Activated effector memory CD4-positive, alpha-beta T cell treated with Interleukin-2 at 50 U/mL for 16 hours (primary cell): Measurements from ENCODE around the gene PRRC2A.

Experiments used
- DNase-seq: peaks from one replicate; pipeline ENCODE4 v3.0.0-alpha.2; 2020

The PRRC2A gene

DNA sequence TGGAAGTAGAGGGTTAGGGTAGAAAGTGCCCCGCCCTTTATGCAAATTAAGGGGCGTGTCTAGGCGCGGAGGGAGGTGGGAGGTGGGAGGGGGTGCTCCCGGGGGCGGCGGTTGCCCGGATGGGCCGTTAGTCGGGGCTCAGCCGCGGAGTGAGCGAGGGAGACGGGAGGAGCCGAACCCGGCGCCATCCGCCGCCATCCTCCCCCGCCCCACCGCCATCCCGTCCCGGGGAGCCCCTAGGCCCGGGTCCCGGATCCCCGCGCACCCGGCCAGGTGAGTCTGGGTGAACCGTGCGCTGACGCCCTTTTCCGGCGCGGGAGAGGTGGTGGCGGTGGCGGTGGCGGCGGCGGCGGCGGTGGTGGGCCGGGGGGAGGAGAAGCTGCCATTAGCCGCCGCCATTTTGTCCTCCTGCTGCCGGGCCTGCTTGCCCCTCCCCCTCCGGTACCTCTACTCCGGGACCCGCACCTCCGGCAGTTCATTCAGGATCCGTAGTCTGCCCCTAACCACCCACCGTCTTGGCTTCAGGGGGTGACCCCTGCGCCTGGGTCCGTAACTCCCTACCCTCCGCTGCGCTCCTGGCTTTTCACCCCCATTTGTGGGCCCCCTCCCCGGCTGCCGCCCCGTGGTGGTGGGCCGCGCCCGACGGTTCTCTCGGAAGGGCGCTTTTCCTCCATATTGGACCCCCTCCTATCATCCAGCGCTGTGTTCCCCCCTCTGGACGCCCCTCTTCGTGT lies at the start of gene PRRC2A:
PRRC2A (plus strand) TSS at position 130 of the 734 bp plus-strand sequence. CDS start 2,075 bp downstream, outside the sequence.
- DNase-seq, result no peak

GRCh38 chr6:31572041-31572911 lies 48.2 kb upstream of the PRRC2A start, which contains the start of gene LTA:
TSS of gene LTA (plus strand) at chr6:31572289. CDS start at chr6:31572743, 454 bp downstream.
- DNase-seq, result peak; percentile 70

GRCh38 chr6:31573239-31574105 lies 47.0 kb upstream of the PRRC2A start:
- DNase-seq, result no peak

DNA sequence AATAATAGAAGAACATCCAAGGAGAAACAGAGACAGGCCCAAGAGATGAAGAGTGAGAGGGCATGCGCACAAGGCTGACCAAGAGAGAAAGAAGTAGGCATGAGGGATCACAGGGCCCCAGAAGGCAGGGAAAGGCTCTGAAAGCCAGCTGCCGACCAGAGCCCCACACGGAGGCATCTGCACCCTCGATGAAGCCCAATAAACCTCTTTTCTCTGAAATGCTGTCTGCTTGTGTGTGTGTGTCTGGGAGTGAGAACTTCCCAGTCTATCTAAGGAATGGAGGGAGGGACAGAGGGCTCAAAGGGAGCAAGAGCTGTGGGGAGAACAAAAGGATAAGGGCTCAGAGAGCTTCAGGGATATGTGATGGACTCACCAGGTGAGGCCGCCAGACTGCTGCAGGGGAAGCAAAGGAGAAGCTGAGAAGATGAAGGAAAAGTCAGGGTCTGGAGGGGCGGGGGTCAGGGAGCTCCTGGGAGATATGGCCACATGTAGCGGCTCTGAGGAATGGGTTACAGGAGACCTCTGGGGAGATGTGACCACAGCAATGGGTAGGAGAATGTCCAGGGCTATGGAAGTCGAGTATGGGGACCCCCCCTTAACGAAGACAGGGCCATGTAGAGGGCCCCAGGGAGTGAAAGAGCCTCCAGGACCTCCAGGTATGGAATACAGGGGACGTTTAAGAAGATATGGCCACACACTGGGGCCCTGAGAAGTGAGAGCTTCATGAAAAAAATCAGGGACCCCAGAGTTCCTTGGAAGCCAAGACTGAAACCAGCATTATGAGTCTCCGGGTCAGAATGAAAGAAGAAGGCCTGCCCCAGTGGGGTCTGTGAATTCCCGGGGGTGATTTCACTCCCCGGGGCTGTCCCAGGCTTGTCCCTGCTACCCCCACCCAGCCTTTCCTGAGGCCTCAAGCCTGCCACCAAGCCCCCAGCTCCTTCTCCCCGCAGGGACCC lies 46.1 kb upstream of the PRRC2A start:
- DNase-seq, result no peak

- DNase-seq, result peak; percentile 71
Measured at GRCh38 chr6:31575335-31575901, 45.1 kb upstream of the PRRC2A start, which contains the start of gene TNF. TSS of gene TNF (plus strand) at chr6:31575565. CDS start at chr6:31575742, 177 bp downstream.

GRCh38 chr6:31575952-31576685 lies 44.4 kb upstream of the PRRC2A start:
- no peak for DNase-seq

- peak; percentile 47 for DNase-seq
Measured at GRCh38 chr6:31576897-31577578, 43.5 kb upstream of the PRRC2A start.

DNA sequence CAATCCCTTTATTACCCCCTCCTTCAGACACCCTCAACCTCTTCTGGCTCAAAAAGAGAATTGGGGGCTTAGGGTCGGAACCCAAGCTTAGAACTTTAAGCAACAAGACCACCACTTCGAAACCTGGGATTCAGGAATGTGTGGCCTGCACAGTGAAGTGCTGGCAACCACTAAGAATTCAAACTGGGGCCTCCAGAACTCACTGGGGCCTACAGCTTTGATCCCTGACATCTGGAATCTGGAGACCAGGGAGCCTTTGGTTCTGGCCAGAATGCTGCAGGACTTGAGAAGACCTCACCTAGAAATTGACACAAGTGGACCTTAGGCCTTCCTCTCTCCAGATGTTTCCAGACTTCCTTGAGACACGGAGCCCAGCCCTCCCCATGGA lies 42.9 kb upstream of the PRRC2A start:
- DNase-seq, result no peak

DNA sequence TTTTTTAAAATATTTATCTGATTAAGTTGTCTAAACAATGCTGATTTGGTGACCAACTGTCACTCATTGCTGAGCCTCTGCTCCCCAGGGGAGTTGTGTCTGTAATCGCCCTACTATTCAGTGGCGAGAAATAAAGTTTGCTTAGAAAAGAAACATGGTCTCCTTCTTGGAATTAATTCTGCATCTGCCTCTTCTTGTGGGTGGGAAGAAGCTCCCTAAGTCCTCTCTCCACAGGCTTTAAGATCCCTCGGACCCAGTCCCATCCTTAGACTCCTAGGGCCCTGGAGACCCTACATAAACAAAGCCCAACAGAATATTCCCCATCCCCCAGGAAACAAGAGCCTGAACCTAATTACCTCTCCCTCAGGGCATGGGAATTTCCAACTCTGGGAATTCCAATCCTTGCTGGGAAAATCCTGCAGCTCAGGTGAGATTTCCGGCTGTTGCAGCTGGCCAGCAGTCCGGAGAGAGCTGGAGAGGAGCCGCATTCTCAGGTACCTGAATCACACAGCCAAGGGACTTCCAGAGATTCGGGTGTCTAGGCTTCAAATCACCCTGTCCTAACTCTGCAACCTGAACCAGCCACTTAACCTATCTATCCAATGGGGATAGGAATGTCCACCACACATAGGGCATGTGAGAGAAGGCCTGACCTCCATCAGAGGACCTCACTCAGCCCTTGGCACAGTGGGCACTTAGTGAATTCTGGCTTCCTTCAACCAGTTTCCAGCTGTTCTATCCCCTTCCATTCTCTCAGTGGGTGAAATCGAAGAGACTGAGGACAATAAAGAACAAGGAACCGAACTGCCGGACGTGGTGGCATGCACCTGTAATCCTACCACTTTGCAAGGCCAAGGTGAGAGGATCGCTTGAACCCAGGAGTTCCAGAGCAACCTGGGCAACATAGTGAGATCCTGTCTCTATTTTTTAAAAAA lies 42.1 kb upstream of the PRRC2A start:
- no peak for DNase-seq

DNA sequence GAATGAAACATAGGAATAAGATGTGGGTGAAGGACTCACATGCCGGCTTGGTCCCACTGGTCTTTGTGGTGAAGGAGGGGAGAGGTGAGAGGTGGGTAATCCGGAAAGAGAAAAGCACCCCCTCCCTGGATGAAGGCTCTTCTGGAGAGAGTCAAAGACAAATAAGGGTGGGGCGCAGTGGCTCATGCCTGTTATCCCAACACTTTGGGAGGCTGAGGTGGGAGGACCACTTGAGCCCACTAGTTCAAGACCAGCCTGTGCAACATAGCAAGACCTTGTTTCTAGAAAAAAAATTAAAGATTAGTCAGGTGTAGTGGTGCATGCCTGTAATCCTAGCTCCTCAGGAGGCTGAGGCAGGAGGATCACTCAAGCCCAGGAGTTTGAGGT lies 41.4 kb upstream of the PRRC2A start:
- DNase-seq, result no peak

DNA sequence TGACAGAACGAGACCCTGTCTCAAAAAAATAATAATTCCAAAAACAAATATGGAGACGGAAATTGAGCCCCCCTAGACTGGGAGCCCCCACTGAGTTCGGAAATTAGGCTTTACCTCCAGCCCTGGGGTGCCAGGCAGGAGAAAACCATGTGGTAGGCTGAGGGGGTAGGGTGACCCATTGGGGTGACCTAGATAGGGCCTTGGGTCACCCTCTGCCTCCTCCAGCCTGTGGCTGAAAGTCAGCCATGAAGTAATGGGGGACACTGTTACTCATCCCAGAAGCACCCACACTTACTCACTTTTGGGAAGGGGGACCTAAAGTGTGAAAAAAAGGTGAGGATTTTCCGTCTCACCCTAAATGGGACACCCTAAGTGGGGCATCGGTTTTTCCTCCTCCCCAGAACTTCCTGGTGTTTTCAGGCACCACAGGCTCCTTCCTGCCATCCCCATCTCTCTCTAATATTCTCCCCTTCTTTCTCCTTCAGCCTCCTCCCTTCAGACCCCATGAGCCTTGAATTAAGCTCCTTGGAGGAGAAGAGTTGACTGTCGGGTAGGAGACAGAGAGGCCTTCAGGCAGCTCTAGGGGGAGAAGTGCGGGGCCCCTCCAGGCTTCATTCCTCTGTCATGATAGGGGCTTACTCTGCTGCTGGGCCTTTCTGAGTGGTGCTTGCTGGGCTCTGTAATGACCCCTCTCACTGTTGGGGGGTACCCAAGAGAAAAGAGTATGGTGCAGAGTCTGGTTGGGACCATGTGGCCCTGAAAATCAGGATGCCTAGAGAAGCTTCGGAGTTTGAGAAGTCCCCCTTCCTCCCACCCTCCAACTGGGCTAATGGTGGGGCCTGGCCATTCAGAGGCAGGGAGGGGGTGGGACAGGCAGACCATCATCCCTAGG lies 40.7 kb upstream of the PRRC2A start:
- DNase-seq, result no peak

DNA sequence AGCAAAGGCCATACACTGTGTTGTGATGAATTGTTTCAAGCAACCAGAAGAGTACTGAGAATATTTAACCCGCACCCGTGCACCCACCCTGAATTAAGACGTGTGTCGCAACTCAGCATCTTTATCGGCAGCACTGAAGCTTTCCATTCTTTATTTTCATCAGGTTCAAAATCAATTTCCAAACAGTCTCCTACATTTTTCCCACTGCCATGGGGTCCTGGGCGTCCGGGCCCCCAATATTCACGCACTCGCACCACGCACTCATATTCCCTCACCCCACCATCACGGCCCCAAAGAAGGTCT lies 40.1 kb upstream of the PRRC2A start:
- no peak for DNase-seq

DNA sequence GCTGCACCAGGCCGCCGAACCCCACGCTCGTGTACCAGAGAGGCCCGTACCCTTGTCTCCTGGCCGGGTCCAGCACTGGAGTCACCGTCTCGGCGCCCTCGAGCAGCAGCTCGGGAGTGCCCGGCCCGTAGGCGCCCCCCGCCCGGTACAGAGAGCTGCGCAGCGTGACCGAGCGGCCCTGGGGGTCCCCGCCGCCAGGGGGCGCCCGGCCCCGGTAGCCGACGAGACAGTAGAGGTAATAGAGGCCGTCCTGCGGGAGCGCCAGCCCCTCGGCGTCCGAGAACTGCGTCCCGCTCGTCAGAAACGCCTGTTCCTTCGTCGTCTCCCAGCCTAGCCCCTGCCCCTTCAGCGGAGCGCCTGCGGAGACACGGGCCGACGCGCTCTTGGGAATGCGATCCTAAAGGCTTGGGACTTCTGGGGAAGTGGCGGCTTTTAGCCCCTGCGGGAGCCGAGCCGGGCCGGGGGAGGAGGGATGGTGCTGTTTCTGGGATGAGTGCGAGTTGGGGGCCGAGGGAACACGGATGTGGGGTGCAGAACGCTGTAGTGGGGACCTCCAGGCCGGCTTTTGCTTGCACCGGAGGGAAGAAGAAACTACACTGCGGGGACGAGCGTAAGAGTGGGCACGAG lies 39.6 kb upstream of the PRRC2A start:
- peak; percentile 83 for DNase-seq

DNA sequence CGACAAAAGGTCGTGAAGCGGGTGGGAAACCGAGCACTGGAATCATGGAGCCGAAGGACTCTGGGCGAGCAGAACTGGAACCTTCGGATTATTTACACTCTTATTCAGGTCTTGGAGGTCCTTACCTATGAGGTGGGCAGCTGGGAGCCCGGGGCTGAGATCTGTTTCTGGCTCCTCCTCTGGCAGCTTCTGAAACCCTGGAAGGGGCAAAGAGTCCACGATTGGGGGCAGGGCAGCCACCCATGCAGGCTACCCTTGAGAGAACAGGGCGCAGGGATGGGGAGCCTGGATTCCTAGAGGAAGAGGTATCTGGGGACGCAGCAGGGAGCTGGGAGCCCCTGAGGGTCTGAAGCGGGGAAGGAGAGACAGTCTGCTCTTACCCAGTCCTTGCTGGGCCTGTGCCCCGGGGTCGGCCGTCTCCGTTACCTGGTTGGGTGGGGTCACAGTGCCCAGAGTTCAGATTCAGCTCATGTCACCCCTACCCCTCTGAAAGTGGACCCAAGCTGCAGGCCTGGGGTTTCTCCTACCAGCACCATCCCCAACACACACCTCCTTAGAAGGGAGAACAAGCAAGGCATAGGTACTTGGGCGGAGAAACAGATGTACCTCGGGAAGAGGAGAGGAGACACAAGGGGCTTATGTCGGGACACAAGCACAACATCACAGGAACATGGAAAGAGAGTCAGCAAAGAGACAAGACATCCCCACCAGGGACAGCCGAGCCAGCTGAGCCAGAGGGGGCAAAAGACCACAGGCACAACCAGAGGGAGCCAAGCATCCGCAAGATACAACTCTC lies 38.9 kb upstream of the PRRC2A start:
- no peak for DNase-seq

DNA sequence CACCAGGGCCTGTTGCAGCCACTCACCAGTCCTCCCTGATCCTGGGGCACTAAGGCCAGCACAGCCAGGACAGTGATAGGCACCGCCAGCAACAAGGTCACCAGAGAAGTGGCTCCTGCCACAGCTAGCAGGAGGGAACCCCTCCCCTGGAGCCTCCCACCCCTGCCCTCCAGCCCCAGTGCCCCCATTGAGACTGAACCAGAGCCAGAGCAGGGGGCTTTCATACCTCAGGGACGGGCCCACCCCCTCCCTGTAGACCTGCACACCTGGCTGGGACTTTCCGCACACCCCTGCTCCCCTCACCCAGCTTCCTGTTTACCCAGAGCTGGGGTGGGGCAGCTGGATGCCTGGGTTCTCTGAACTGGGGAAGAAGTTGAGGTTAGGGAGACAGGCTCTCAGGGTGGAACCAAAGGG lies 38.3 kb upstream of the PRRC2A start, which contains the start of gene LTB:
LTB (minus strand) TSS at position 195 of the 414 bp plus-strand sequence; CDS start at position 188, 7 bp downstream.
- peak; percentile 80 for DNase-seq

- DNase-seq, result no peak
Measured at GRCh38 chr6:31585491-31585890, 35.0 kb upstream of the PRRC2A start.
